HFFc6 (cell line): Measurements from ENCODE around the gene RAD9A. TPM values are rescaled to one million over a fixed set of nuclear protein-coding genes. Genes with fewer than 3 reads are reported as not detected.

Experiments
- DNase-seq: peaks from one replicate; pipeline ENCODE4 v3.0.0-alpha.2; 2018
- H3K27ac Mint-ChIP-seq: 2 replicates; pipeline ENCODE4 v1.8.0; 2020; ENCODE audit warnings: mild to moderate bottlenecking, mixed read lengths
- H3K27me3 Mint-ChIP-seq: 2 replicates; pipeline ENCODE4 v1.8.0; 2021; ENCODE audit warnings: mild to moderate bottlenecking, moderate library complexity, mixed read lengths; ENCODE audit not compliant: insufficient read depth
- H3K36me3 Mint-ChIP-seq: 2 replicates; pipeline ENCODE4 v1.8.0; 2021; ENCODE audit warnings: low read depth, mixed read lengths
- H3K4me1 Mint-ChIP-seq: 2 replicates; pipeline ENCODE4 v1.8.0; 2020; ENCODE audit warnings: low read depth, mixed read lengths
- H3K4me3 Mint-ChIP-seq: 2 replicates; pipeline ENCODE4 v1.8.0; 2020; ENCODE audit warnings: mild to moderate bottlenecking, moderate library complexity, mixed read lengths
- H3K9me3 Mint-ChIP-seq: 2 replicates; pipeline ENCODE4 v1.8.0; 2020; ENCODE audit warnings: mild to moderate bottlenecking, mixed read lengths
- total RNA-seq, 6 experiments: library from RNA; stranded (reverse); fragmentation: NEBNext Ultra II Directional; extraction: Animal tissue kit (Norgen Biotek cat#: 25700); gene quantifications; 2 replicates in 1 of 6; 3 replicates in 5 of 6; pipeline ENCODE4 v1.2.3, GENCODE V29; 2021
- TF ChIP-seq, protein P1 (sequence below): fragments of 200-600 bp; sonication (generic); IDR thresholded peaks from 2 replicates; pipeline ENCODE4 v1.5.0; 2021; ENCODE audit warnings: antibody characterized with exemption, mild to moderate bottlenecking

The RAD9A gene
- total RNA-seq, 6 experiments from 2014 or later: 7.6 to 10.3 (median 8.8) TPM

DNA sequence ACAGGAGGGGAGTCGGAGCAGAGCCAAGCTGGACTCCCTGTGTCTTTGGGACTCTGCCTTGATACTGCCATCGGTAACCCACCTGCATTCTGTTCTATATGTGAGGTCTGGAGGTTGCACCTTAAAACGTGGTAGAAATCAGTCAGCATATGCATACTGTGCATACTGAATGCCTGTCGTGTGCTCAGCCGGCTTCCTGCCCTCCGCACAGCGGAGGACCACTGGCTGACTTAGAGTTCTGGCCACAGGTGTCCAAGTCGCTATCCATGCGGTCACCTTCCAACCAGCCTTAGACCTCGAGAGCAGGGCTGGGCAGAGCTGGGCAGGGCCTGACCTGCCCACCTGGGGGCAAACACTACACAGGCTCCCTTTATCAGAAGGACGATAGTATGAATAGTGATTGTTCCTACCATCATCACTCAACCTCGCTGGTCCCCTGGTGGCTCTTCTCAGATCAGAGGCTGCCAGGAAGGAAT, 15.9 kb downstream of the RAD9A start:
- TF ChIP-seq, protein P1, sequence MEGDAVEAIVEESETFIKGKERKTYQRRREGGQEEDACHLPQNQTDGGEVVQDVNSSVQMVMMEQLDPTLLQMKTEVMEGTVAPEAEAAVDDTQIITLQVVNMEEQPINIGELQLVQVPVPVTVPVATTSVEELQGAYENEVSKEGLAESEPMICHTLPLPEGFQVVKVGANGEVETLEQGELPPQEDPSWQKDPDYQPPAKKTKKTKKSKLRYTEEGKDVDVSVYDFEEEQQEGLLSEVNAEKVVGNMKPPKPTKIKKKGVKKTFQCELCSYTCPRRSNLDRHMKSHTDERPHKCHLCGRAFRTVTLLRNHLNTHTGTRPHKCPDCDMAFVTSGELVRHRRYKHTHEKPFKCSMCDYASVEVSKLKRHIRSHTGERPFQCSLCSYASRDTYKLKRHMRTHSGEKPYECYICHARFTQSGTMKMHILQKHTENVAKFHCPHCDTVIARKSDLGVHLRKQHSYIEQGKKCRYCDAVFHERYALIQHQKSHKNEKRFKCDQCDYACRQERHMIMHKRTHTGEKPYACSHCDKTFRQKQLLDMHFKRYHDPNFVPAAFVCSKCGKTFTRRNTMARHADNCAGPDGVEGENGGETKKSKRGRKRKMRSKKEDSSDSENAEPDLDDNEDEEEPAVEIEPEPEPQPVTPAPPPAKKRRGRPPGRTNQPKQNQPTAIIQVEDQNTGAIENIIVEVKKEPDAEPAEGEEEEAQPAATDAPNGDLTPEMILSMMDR: no peak
- no peaks in the 10 kb centered on the region for H3K36me3 Mint-ChIP-seq
- DNase-seq: no peak
- H3K4me3 Mint-ChIP-seq: no peak overlapping the region
- no peak overlapping the region for H3K27ac Mint-ChIP-seq
- H3K9me3 Mint-ChIP-seq: no peaks in the 10 kb centered on the region
- peaks cover 19% of the 10 kb centered on the region for H3K27me3 Mint-ChIP-seq
- H3K4me1 Mint-ChIP-seq: no peaks in the 10 kb centered on the region

DNA sequence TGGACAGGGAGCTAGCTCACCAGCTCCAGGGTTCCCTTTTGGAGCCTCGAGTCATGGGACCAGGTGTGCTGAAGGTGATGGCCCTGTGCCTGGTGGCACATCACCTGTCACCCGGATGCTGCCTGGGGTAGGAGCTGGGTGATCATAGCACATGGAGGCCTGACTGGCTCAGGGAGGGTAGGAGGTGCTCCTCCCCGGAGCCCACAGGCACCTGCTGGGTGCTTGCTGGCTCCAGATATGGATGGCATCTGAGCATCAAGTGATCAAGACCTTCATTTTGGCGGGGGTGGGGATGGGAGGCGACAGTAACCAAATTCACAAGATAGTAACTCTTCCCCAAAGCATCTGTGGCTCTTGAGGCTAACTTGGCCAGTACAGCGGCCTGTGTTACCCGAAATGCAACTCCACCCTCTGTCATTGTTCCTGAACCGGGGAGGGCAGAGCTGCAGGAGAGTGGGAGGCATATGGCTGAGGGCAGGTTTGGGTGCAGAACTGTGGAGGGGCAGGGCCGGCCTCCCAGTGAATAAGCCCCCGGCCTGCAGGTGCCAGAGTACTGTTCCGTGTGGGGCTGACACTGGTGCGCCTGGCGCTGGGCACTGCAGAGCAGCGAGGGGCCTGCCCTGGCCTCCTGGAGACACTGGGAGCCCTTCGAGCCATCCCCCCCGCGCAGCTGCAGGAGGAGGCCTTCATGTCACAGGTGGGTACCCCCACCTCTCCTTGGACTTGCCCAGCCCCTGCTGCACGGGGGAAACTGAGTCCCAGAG, 16.8 kb downstream of the RAD9A start:
- no peak for DNase-seq
- no peak overlapping the region for H3K27ac Mint-ChIP-seq
- no peaks in the 10 kb centered on the region for H3K36me3 Mint-ChIP-seq
- no peaks in the 10 kb centered on the region for H3K4me1 Mint-ChIP-seq
- peaks cover 27% of the 10 kb centered on the region for H3K27me3 Mint-ChIP-seq
- H3K4me3 Mint-ChIP-seq: no peak overlapping the region
- no peaks in the 10 kb centered on the region for H3K9me3 Mint-ChIP-seq
- TF ChIP-seq, protein P1: no peak

DNA sequence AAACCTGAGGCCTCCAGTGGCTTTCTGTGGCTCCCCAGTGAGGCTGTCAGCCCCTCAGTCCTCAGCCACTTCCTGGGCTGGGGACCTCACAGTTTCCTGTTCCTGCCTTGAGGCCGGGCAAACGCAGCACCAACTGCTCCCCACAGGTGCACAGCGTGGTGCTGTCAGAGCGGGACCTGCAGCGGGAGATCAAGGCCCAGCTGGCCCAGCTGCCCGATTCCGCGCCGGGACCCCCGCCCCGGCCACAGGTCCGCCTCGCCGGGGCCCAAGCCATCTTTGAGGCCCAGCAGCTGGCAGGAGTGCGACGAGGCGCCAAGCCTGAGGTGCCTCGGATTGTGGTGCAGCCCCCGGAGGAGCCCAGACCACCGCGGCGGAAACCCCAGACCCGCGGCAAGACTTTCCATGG, 17.5 kb downstream of the RAD9A start:
- Mint-ChIP-seq H3K9me3 (no peaks in the 10 kb centered on the region), H3K36me3 (no peaks in the 10 kb centered on the region), H3K4me3 (no peak overlapping the region), H3K4me1 (no peaks in the 10 kb centered on the region), H3K27me3 (peaks cover 29% of the 10 kb centered on the region), H3K27ac (no peak overlapping the region)
- TF ChIP-seq, protein P1: no peak
- DNase-seq: no peak

DNA sequence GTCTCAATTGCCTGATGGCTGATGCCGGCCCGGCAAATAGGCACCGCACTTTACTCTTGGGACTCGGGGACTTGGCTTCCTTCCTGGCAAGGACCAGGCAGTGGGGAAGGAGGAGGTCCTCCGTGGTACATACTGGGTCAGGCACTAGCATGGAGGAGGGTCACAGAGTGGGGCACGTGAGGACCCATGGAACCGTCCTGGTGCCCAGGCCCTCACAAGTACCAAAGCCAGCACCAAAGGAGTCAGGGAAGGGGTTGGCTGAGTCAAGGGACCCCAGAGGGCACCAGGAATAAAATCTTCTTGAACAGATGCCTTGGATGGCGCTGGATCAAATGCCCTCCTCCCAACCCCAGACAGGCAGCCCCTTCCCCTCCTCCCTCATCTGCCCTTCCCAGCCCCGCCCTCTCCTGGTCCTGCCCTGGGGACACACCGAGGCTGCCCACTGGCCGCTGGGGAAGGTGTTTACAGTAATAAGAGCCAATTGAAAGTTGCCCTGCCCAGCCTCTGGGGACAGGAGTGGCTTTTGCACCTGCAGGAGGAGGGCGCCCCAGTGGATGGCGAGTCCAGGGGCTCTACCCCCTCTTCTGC, 18.1 kb downstream of the RAD9A start:
- TF ChIP-seq, protein P1: no peak
- Mint-ChIP-seq H3K9me3 (no peaks in the 10 kb centered on the region), H3K4me3 (no peak overlapping the region), H3K27ac (no peak overlapping the region), H3K36me3 (no peaks in the 10 kb centered on the region), H3K4me1 (no peaks in the 10 kb centered on the region), H3K27me3 (peaks cover 30% of the 10 kb centered on the region)
- no peak for DNase-seq

DNA sequence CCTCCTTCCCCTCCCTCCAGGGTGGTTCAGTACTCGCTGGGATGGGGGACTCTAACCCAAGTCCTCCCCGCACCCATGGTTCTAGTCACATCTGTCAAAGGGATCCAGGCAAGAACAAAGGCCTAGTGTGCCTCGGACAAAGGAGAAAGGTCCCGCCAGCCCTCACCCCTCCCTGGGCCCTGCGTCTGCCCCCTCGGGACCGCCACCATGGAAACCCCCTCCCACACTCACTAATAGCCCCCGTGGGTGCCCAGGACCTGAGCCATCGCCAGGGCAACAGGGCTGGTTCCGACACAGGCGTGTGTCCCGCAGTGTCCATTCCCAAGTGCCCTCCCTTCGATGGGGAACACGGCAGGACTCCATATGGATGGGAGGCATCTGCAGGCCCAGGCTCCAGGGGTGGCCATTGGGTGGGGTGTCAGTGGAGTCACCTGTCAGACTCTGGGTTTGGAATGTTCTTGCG, 18.6 kb downstream of the RAD9A start:
- Mint-ChIP-seq H3K4me1 (no peaks in the 10 kb centered on the region), H3K27ac (no peak overlapping the region), H3K9me3 (no peaks in the 10 kb centered on the region), H3K4me3 (no peak overlapping the region), H3K27me3 (peaks cover 32% of the 10 kb centered on the region), H3K36me3 (no peaks in the 10 kb centered on the region)
- TF ChIP-seq, protein P1: no peak
- no peak for DNase-seq
